Lung (tissue), 12 donors: ENCODE results near the gene SIX2. TPM values are rescaled to one million over a fixed set of nuclear protein-coding genes. Genes with fewer than 3 reads are reported as not detected.

Source experiments
- ATAC-seq: fragments of 200-7000 bp; cut with Tn5 transposase; one replicate; pipeline ENCODE4 v1.9.1; 2020; ENCODE audit warnings: moderate number of reproducible peaks; ENCODE audit not compliant: insufficient read depth, low FRiP score
- DNase-seq, 3 donors: peaks; one replicate each; pipeline ENCODE4 v3.0.0-alpha.2; 2013 to 2017
- H3K27ac ChIP-seq, 2 donors: one replicate each; pipeline ENCODE4 v1.5.1; 2013; ENCODE audit warnings: mild to moderate bottlenecking in 2 of 2, moderate library complexity in 2 of 2, control low read depth in 1 of 2, inconsistent platforms in 1 of 2, low read depth in 1 of 2, low read length in 1 of 2
- H3K27me3 ChIP-seq, 3 donors: one replicate each; pipeline ENCODE4 v1.5.1; 2013; ENCODE audit warnings: low read length in 2 of 3; ENCODE audit not compliant: control insufficient read depth in 3 of 3, insufficient read depth in 3 of 3
- H3K36me3 ChIP-seq, 4 donors: one replicate each; pipeline ENCODE4 v1.5.1; 2013; ENCODE audit warnings: low read length in 4 of 4, mild to moderate bottlenecking in 1 of 4, moderate library complexity in 1 of 4; ENCODE audit not compliant: control insufficient read depth in 4 of 4, insufficient read depth in 4 of 4
- H3K4me1 ChIP-seq, 5 donors: one replicate each; pipeline ENCODE4 v1.5.1; 2013; ENCODE audit warnings: low read length in 5 of 5, mild to moderate bottlenecking in 2 of 5, moderate library complexity in 1 of 5; ENCODE audit not compliant: control insufficient read depth in 5 of 5, insufficient read depth in 5 of 5
- H3K4me3 ChIP-seq: one replicate; pipeline ENCODE4 v1.5.1; 2013; ENCODE audit warnings: mild to moderate bottlenecking, control low read depth, moderate library complexity
- H3K9ac ChIP-seq, 2 donors: one replicate each; pipeline ENCODE4 v1.5.1; 2013; ENCODE audit warnings: low read length in 2 of 2, control low read depth in 1 of 2; ENCODE audit not compliant: insufficient read depth in 1 of 2
- H3K9me3 ChIP-seq, 4 donors: one replicate each; pipeline ENCODE4 v1.5.1; 2013; ENCODE audit warnings: low read length in 3 of 4, mild to moderate bottlenecking in 1 of 4, moderate library complexity in 1 of 4; ENCODE audit not compliant: control insufficient read depth in 4 of 4, insufficient read depth in 3 of 4
- CTCF ChIP-seq: IDR thresholded peaks from 2 replicates; pipeline ENCODE4 v1.5.1; 2012; ENCODE audit warnings: mild to moderate bottlenecking; ENCODE audit errors: control extremely low read depth, extremely low read depth
- WGBS, 2 donors: extraction: QIAGEN DNeasy Blood & Tissue Kit; methylation state at CpG; one replicate each; pipeline ENCODE4 v1.1.7; 2013; 5-methylcytosine and 5-hydroxymethylcytosine counted together
- polyA plus RNA-seq, 2 donors: library from polyadenylated mRNA; stranded (reverse); fragments of 200-250 nt; gene quantifications; one replicate each; pipeline ENCODE4 v1.2.1, GENCODE V29; 2013
- total RNA-seq, 2 donors: library from RNA; depleted of rRNA in 1 of 2; stranded (reverse); fragments of >200 nt in 1 of 2; gene quantifications; one replicate each; pipeline ENCODE4 v1.2.1, GENCODE V29; 2014 to 2021
- donor health status: control.
- donor health status: control.
- donor health status: Bipolar disorder and iron deficiency.
- donor health status: healthy.
- donor health status: DM: yes; HTN: yes; CAD: no.

SIX2 gene
- total and polyA plus RNA-seq, 4 donors, result 0.34 to 0.83 (median 0.44) TPM

- Histone ChIP-seq H3K4me1 (peaks cover 0 to 42% (median 19%) of the 10 kb centered on the region in 5 donors), H3K9ac (no peak overlapping the region), H3K4me3 (no peak overlapping the region), H3K9me3 (peaks cover 0 to 3% (median 0%) of the 10 kb centered on the region in 4 donors), H3K27me3 (peaks cover 0 to 92% (median 89%) of the 10 kb centered on the region in 3 donors), H3K36me3 (no peaks in the 10 kb centered on the region), H3K27ac (no peak overlapping the region)
- DNase-seq, result peak in 2 of 3 donors; percentile 29 to 34
- TF ChIP-seq CTCF, result no peak
- no peak for ATAC-seq
- WGBS, 2 donors, result 1 to 5% methylated on average over 43 to 45 of the region's 45 CpGs
Measured at GRCh38 chr2:45004562-45005191, 4.6 kb downstream of the SIX2 start.

- no peak for DNase-seq
- no peak for TF ChIP-seq CTCF
- no peak for ATAC-seq
- Histone ChIP-seq H3K27me3 (peaks cover 2 to 99% (median 97%) of the 10 kb centered on the region in 3 donors), H3K9me3 (peaks cover 0 to 3% (median 0%) of the 10 kb centered on the region in 4 donors), H3K9ac (no peak overlapping the region), H3K4me1 (peaks cover 0 to 37% (median 17%) of the 10 kb centered on the region in 5 donors), H3K27ac (no peak overlapping the region), H3K36me3 (no peaks in the 10 kb centered on the region), H3K4me3 (no peak overlapping the region)
- WGBS, 2 donors, result 8 to 14% methylated on average over 41 of the region's 41 CpGs
Measured at GRCh38 chr2:45003579-45004551, 5.4 kb downstream of the SIX2 start.

- H3K9ac ChIP-seq, result no peak overlapping the region
- ATAC-seq (no peak), DNase-seq (no peak)
- H3K27me3 ChIP-seq, result peaks cover 2 to 99% (median 97%) of the 10 kb centered on the region in 3 donors
- H3K4me3 ChIP-seq, result no peak overlapping the region
- peaks cover 0 to 30% (median 8%) of the 10 kb centered on the region in 5 donors for H3K4me1 ChIP-seq
- WGBS, 2 donors, result 37 to 42% methylated on average over 3 of the region's 3 CpGs
- TF ChIP-seq CTCF, result no peak
- no peak overlapping the region for H3K27ac ChIP-seq
- H3K36me3 ChIP-seq, result no peaks in the 10 kb centered on the region
- peaks cover 0 to 3% (median 0%) of the 10 kb centered on the region in 4 donors for H3K9me3 ChIP-seq
Measured at GRCh38 chr2:45002686-45003085, 6.6 kb downstream of the SIX2 start.
